Gastrocnemius medialis (tissue), 4 donors: Measurements from ENCODE around the gene ZBTB49. TPM values are rescaled to one million over a fixed set of nuclear protein-coding genes. Genes with fewer than 3 reads are reported as not detected.

Experiments used
- ATAC-seq, 2 donors: fragments of 150-250 bp; one replicate each; pipeline ENCODE4 v1.9.1; 2016
- DNase-seq, 2 donors: peaks; one replicate each; pipeline ENCODE4 v3.0.0-alpha.2; 2019
- H3K27ac ChIP-seq, 4 donors: fragments of 200-600 bp; sonication (generic); 1 replicate in 1 of 4; 2 replicates in 3 of 4; pipeline ENCODE4 v1.5.1; 2016 to 2018; ENCODE audit warnings: mild to moderate bottlenecking in 2 of 4, moderate library complexity in 1 of 4
- H3K27me3 ChIP-seq, 3 donors: fragments of 200-600 bp; sonication (generic) in 2 of 3; 1 replicate in 1 of 3; 2 replicates in 2 of 3; pipeline versions ENCODE4 v1.5.1 to v1.6.0; 2016 to 2019; ENCODE audit warnings: mild to moderate bottlenecking in 1 of 3, moderate library complexity in 1 of 3
- H3K36me3 ChIP-seq, 2 donors: fragments of 200-600 bp; sonication (generic) in 1 of 2; one replicate each; pipeline ENCODE4 v1.5.1; 2017 to 2018
- H3K4me1 ChIP-seq, 2 donors: fragments of 200-600 bp; sonication (generic) in 1 of 2; one replicate each; pipeline ENCODE4 v1.5.1; 2016 to 2017; ENCODE audit warnings: mild to moderate bottlenecking in 2 of 2
- H3K4me3 ChIP-seq, 4 donors: fragments of 200-600 bp; sonication (generic) in 3 of 4; 1 replicate in 1 of 4; 2 replicates in 3 of 4; pipeline ENCODE4 v1.5.1; 2016 to 2019; ENCODE audit warnings: mild to moderate bottlenecking in 2 of 4
- H3K9me3 ChIP-seq, 3 donors: fragments of 200-600 bp; sonication (generic) in 2 of 3; 1 replicate in 1 of 3; 2 replicates in 2 of 3; pipeline ENCODE4 v1.5.1; 2016 to 2019
- POLR2A ChIP-seq, 2 donors: fragments of 450-650 bp; IDR thresholded peaks; one replicate each; pipeline ENCODE4 v1.6.1; 2017; ENCODE audit warnings: antibody characterized with exemption in 2 of 2, mild to moderate bottlenecking in 2 of 2, moderate library complexity in 2 of 2
- in situ Hi-C, 4 donors: fragments of 200-750 bp; cut with MboI; loops; one replicate each; pipeline versions ENCODE4 v1.15.0 to v1.8.0; 2017; ENCODE audit warnings: low sequenced_read_pairs in 4 of 4
- intact Hi-C: fragments of 100-400 bp; cut with DNase I; formaldehyde crosslinking; loops from one replicate; pipeline ENCODE4 v1.15.1; 2023; ENCODE audit warnings: low total_unique reads
- total RNA-seq, 4 donors: library from RNA; depleted of rRNA; stranded (reverse); fragments of >200 nt; gene quantifications; one replicate each; pipeline versions ENCODE4 v1.1.0 to v1.2.3, GENCODE V29; 2016
- TF ChIP-seq, protein P1 (sequence below), 5 experiments: fragments of 450-650 bp in 3 of 5; fragments of 200-600 bp in 2 of 5; sonication (generic) in 2 of 5; IDR thresholded peaks in 4 of 5; conservative IDR thresholded peaks in 1 of 5; 1 replicate in 4 of 5; 2 replicates in 1 of 5; pipeline ENCODE4 v1.5.1; 2016 to 2019; ENCODE audit warnings: antibody characterized with exemption in 5 of 5, mild to moderate bottlenecking in 3 of 5, moderate library complexity in 3 of 5

ZBTB49 gene
- total RNA-seq, 4 donors from 2014 or later: 1.7 to 2.8 (median 2.5) TPM

DNA sequence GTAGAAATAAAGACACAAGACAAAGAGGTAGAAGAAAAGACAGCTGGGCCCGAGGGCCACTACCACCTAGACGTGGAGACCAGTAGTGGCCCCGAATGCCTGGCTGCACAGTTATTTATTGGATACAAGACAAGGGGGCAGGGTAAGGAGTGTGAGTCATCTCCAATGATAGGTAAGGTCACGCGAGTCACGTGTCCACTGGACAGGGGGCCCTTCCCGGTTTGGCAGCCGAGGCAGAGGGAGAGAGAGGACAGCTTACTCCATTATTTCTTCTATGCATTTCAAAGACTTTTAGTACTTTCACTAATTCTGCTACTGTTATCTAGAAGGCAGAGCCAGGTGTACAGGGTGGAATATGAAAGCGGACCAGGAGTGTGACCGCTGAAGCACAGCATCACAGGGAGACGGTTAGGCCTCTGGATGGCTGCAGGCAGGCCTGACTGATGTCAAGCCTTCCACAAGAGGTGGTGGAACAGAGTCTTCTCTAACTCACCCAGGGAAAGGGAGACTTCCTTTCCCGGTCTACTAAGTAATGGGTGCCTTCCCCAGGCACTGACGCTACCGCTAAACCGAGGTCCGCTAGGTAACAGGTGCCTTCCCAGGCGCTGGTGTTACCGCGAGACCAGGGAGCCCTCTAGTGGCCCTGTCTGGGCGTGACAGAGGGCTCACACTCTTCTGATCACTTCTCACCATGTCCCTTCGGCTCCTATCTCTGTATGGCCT is 44.9 kb downstream of the ZBTB49 start:
- in situ Hi-C loops (loop anchor here (5.0 to 10.0 kb wide), 2 partner anchors 80 to 83 kb away; no protein-coding TSS in a partner anchor), intact Hi-C loops (loop anchor here (1.0 kb wide), 1 partner anchor 83 kb away; no protein-coding TSS in a partner anchor)
- Histone ChIP-seq H3K27ac (no peak overlapping the region), H3K27me3 (no peaks in the 10 kb centered on the region), H3K36me3 (no peaks in the 10 kb centered on the region), H3K4me3 (no peak overlapping the region), H3K4me1 (no peaks in the 10 kb centered on the region), H3K9me3 (no peaks in the 10 kb centered on the region)
- ATAC-seq (peak; percentile 56 to 91), DNase-seq (peak; percentile 19 to 56)
- TF ChIP-seq, protein P1, sequence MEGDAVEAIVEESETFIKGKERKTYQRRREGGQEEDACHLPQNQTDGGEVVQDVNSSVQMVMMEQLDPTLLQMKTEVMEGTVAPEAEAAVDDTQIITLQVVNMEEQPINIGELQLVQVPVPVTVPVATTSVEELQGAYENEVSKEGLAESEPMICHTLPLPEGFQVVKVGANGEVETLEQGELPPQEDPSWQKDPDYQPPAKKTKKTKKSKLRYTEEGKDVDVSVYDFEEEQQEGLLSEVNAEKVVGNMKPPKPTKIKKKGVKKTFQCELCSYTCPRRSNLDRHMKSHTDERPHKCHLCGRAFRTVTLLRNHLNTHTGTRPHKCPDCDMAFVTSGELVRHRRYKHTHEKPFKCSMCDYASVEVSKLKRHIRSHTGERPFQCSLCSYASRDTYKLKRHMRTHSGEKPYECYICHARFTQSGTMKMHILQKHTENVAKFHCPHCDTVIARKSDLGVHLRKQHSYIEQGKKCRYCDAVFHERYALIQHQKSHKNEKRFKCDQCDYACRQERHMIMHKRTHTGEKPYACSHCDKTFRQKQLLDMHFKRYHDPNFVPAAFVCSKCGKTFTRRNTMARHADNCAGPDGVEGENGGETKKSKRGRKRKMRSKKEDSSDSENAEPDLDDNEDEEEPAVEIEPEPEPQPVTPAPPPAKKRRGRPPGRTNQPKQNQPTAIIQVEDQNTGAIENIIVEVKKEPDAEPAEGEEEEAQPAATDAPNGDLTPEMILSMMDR (IDR thresholded peaks at IDR 0.05 in 4 of 5, conservative IDR thresholded peaks at IDR 0.05 in 1 of 5): peak; percentile 49 to 73 (median 64)
- TF ChIP-seq POLR2A (IDR thresholded peaks at IDR 0.05): no peak

DNA sequence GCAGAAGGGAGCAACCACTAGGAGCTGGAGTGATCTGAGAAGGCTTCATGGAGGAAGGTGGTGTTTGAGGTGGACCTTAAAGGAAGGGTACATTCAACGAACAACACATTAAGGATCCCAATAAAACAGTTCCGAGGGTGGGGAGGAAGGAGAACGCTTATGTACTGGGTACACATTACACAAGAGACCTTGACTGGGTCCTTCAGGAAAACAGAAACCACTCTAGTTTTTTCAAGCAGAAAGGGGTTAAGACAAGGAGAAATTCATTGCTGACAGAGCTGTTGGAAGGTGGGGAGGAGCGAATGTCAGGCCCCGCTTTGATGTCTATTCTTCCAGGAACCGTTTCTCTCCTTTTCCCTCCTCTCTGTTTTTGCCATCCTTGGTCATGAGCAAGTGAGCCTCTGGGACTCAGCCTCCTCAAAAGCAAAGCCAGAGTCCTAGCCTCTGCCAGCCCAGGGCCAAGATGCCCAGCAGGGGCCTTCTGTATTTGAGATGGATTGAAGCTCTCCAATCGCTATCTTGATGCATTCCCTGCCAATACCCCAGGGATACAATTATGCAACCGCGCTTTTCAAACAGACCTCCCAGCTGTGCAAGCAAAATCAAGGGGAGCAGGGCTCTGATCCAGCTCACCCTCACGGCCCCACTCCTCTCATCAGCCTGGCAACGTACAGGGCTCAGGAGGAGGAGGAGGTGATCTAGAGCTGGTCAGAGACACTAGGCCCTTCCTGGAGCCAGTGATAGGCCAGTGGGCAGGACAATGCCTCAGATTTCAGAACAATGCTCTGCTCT is 48.4 kb downstream of the ZBTB49 start:
- Histone ChIP-seq H3K36me3 (no peaks in the 10 kb centered on the region), H3K9me3 (no peaks in the 10 kb centered on the region), H3K27ac (no peak overlapping the region), H3K27me3 (no peaks in the 10 kb centered on the region), H3K4me3 (no peak overlapping the region), H3K4me1 (no peaks in the 10 kb centered on the region)
- in situ Hi-C loops (loop anchor here (5.0 to 10.0 kb wide), 2 partner anchors 84 to 86 kb away; no protein-coding TSS in a partner anchor), intact Hi-C loops (no loop called here)
- TF ChIP-seq, protein P1 (IDR thresholded peaks at IDR 0.05 in 4 of 5, conservative IDR thresholded peaks at IDR 0.05 in 1 of 5): no peak
- no peak for TF ChIP-seq POLR2A (IDR thresholded peaks at IDR 0.05)
- no peak for ATAC-seq
- no peak for DNase-seq

DNA sequence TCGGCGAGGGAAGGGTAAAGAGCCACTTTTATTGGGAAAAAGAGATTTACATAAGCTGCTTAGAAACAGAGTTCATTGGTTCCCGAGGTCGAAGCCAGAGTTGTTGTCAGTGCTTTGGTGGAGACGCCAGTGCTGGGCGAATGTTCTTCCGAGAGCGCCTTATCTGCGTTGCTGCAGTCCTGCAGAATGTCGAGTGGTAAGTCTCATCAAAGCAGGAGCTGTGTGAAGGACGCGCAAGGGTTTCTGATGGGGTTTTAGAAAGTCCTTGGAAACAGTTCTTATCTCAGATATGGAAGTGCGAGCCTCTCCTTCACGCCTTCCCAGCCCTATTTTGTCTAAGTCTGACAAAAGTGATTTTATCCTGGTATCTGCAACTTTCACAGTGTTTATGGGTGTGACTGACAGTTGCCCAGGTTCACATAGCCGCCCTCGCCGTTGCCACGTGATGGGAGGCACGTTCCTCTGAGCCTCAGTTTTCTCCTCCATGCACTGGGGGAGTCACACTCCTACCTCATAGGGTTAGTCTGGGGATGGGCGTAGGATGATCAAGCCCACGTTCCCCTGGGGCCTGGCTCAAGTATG is 49.5 kb downstream of the ZBTB49 start:
- ATAC-seq: no peak

DNA sequence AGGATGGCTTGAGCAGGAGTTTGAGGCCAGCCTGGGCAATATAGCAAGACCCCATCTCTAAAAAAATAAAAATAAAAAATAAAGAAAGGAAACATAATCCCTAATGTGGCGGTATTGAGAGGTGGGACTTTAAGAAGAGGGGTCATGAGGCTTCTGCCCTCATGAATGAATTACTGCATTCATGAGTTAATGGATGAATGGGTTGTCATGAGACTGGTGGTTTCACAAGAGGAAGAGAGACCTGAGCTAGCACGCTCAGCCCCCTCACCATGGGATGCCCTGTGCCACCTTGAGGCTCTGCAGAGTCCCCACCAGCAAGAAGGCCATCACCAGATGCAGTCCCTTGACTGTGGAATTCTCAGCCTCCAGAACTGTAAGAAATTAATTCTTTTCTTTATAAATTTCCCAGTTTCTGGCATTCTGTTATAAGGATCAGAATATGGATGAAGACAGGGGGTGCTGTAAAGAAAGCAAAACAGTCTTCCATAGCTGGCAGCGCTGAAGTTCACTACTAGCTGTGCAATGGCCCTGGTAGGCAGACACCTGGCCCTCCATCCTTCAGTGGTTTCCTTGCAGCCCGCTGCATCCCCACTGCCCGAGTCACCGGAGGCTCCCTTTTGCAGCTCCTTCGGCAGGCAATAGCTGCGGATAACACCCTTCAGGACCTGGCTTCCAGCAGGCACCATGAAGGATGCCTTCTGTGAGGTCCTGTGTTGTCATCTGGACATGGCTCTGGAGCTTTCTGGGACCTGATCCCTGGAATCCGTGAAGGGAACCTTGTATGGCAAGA is 52.0 kb downstream of the ZBTB49 start:
- ATAC-seq (no peak), DNase-seq (no peak)
- in situ Hi-C loops: no loop called here
- Histone ChIP-seq H3K4me3 (no peak overlapping the region), H3K27me3 (no peaks in the 10 kb centered on the region), H3K4me1 (no peaks in the 10 kb centered on the region), H3K27ac (no peak overlapping the region), H3K36me3 (no peaks in the 10 kb centered on the region), H3K9me3 (no peaks in the 10 kb centered on the region)
- TF ChIP-seq, protein P1 (IDR thresholded peaks at IDR 0.05 in 4 of 5, conservative IDR thresholded peaks at IDR 0.05 in 1 of 5): no peak
- no peak for TF ChIP-seq POLR2A (IDR thresholded peaks at IDR 0.05)
- intact Hi-C loops: no loop called here

More for the DNA sequence above, 49.5 kb downstream of the ZBTB49 start:
- no peaks in the 10 kb centered on the region for H3K9me3 ChIP-seq
- no peak overlapping the region for H3K27ac ChIP-seq
- no peaks in the 10 kb centered on the region for H3K4me1 ChIP-seq
- intact Hi-C loops (no loop called here), in situ Hi-C loops (loop anchor here (5.0 to 10.0 kb wide), 2 partner anchors 85 to 87 kb away; no protein-coding TSS in a partner anchor)
- no peak for TF ChIP-seq POLR2A (IDR thresholded peaks at IDR 0.05)
- no peaks in the 10 kb centered on the region for H3K27me3 ChIP-seq
- H3K4me3 ChIP-seq: no peak overlapping the region
- DNase-seq: no peak
- H3K36me3 ChIP-seq: no peaks in the 10 kb centered on the region
